Muscle of back (tissue), 11 donors: ENCODE data around the gene MYH7B. TPM values are rescaled to one million over a fixed set of nuclear protein-coding genes. Genes with fewer than 3 reads are reported as not detected.

Experiments
- DNase-seq, 3 donors: peaks; one replicate each; pipeline versions ENCODE4 v3.0.0 to v3.0.0-alpha.2; 2013
- polyA plus RNA-seq, 10 donors: library from polyadenylated mRNA; unstranded; fragments of 120-200 nt; gene quantifications; one replicate each; pipeline ENCODE4 v1.2.1, GENCODE V29; 2013; ENCODE audit not compliant: insufficient read length in 10 of 10

MYH7B gene
- polyA plus RNA-seq, 10 donors: 18.4 to 132 (median 74.6) TPM

- no peak for DNase-seq
Measured at GRCh38 chr20:34976286-34976685, 20.6 kb downstream of the MYH7B start.

GRCh38 chr20:34977365-34978091, 21.9 kb downstream of the MYH7B start:
- DNase-seq: no peak

GRCh38 chr20:34978092-34978744, 22.6 kb downstream of the MYH7B start:
- no peak for DNase-seq

- DNase-seq: no peak
Measured at GRCh38 chr20:34979366-34980153, 23.9 kb downstream of the MYH7B start.

GRCh38 chr20:34980543-34981233, 25.0 kb downstream of the MYH7B start:
- DNase-seq: peak in 1 of 3 donors; percentile 61

- no peak for DNase-seq
Measured at GRCh38 chr20:34982270-34983088, 26.8 kb downstream of the MYH7B start.

GRCh38 chr20:34983089-34983820, 27.6 kb downstream of the MYH7B start:
- no peak for DNase-seq

GRCh38 chr20:34983995-34984735, 28.5 kb downstream of the MYH7B start:
- no peak for DNase-seq

- DNase-seq: no peak
Measured at GRCh38 chr20:34984756-34985261, 29.1 kb downstream of the MYH7B start.

GRCh38 chr20:34985461-34986310, 30.0 kb downstream of the MYH7B start:
- no peak for DNase-seq

GRCh38 chr20:34986311-34987287, 30.9 kb downstream of the MYH7B start:
- DNase-seq: no peak

GRCh38 chr20:34987288-34988190, 31.9 kb downstream of the MYH7B start:
- peak in 1 of 3 donors; percentile 48 for DNase-seq

GRCh38 chr20:34988191-34988540, 32.5 kb downstream of the MYH7B start:
- DNase-seq: no peak

GRCh38 chr20:34989118-34989517, 33.5 kb downstream of the MYH7B start:
- no peak for DNase-seq

- DNase-seq: no peak
Measured at GRCh38 chr20:34989670-34990069, 34.0 kb downstream of the MYH7B start.

GRCh38 chr20:34990231-34990630, 34.6 kb downstream of the MYH7B start:
- no peak for DNase-seq
